IMR-90 (cell line): Measurements from ENCODE around the gene LRRC8B. TPM values are rescaled to one million over a fixed set of nuclear protein-coding genes. Genes with fewer than 3 reads are reported as not detected.

Experiments used
- ATAC-seq: fragments of 200-7000 bp; cut with Tn5 transposase; 2 replicates; pipeline ENCODE4 v1.9.1; 2020; ENCODE audit warnings: low read depth, mild to moderate bottlenecking, moderate library complexity
- BruUV-seq: library from RNA; stranded (reverse); fragments of 400-500 nt; replicated peaks from 2 replicates; lab custom pipeline; 2021; lab: Mats Ljungman, UMichigan
- CTCF ChIA-PET: fragments of 300-600 bp; formaldehyde crosslinking; extraction: SDS; loops from one replicate; lab custom pipeline; 2021; ENCODE audit warnings: antibody characterized with exemption; lab: Yijun Ruan, JAX
- POLR2A ChIA-PET: fragments of 300-600 bp; sonication (Branson Sonifier 250); formaldehyde crosslinking; loops from one replicate; lab custom pipeline; 2022; ENCODE audit warnings: antibody characterized with exemption; ENCODE audit not compliant: unreplicated experiment; lab: Charles Lee
- DNase-seq: peaks from one replicate; pipeline ENCODE4 v3.0.0; 2013
- H2AFZ ChIP-seq: replicated peaks from 2 replicates; pipeline ENCODE3; 2013; ENCODE audit warnings: low read length, mild to moderate bottlenecking; ENCODE audit not compliant: poor library complexity
- H2AK5ac ChIP-seq: 2 replicates; pipeline ENCODE4 v1.6.1; 2013; ENCODE audit warnings: low read depth, low read length, inconsistent platforms
- H2AK9ac ChIP-seq: replicated peaks from 2 replicates; pipeline ENCODE3; 2013; ENCODE audit warnings: mild to moderate bottlenecking, low read depth, low read length, moderate library complexity; ENCODE audit not compliant: poor library complexity
- H2BK120ac ChIP-seq: 2 replicates; pipeline ENCODE4 v1.6.1; 2013; ENCODE audit warnings: low read depth, low read length, inconsistent platforms
- H2BK15ac ChIP-seq: 3 replicates; pipeline ENCODE4 v1.6.1; 2013; ENCODE audit warnings: low read depth, low read length, inconsistent platforms
- H2BK20ac ChIP-seq: 2 replicates; pipeline ENCODE4 v1.6.1; 2013; ENCODE audit warnings: low read depth, mild to moderate bottlenecking, inconsistent platforms, low read length, moderate library complexity
- H2BK5ac ChIP-seq: 2 replicates; pipeline ENCODE4 v1.6.1; 2013; ENCODE audit warnings: mild to moderate bottlenecking, low read depth, low read length, inconsistent platforms; ENCODE audit not compliant: poor library complexity, severe bottlenecking
- H3K14ac ChIP-seq: replicated peaks from 2 replicates; pipeline ENCODE4 v1.6.1; 2013; ENCODE audit warnings: low read depth, low read length, inconsistent platforms
- H3K18ac ChIP-seq: 2 replicates; pipeline ENCODE4 v1.6.1; 2013; ENCODE audit warnings: low read depth, low read length, control low read depth
- H3K23ac ChIP-seq: 2 replicates; pipeline ENCODE4 v1.6.1; 2013; ENCODE audit warnings: low read depth, low read length, inconsistent platforms
- H3K27ac ChIP-seq: 2 replicates; pipeline ENCODE4 v1.5.1; 2013; ENCODE audit warnings: mild to moderate bottlenecking, control low read depth, low read length; ENCODE audit not compliant: insufficient read depth
- H3K27me3 ChIP-seq: 2 replicates; pipeline ENCODE4 v1.6.1; 2013; ENCODE audit warnings: low read length; ENCODE audit not compliant: control insufficient read depth, insufficient read depth
- H3K36me3 ChIP-seq: 2 replicates; pipeline ENCODE4 v1.6.1; 2013; ENCODE audit warnings: low read length, mixed read lengths; ENCODE audit not compliant: control insufficient read depth, insufficient read depth
- H3K4ac ChIP-seq: 2 replicates; pipeline ENCODE4 v1.6.1; 2013; ENCODE audit warnings: low read depth, low read length, inconsistent platforms
- H3K4me1 ChIP-seq: 2 replicates; pipeline ENCODE4 v1.6.1; 2013; ENCODE audit warnings: low read length, mixed read lengths; ENCODE audit not compliant: control insufficient read depth, insufficient read depth
- H3K4me2 ChIP-seq: 2 replicates; pipeline ENCODE4 v1.6.1; 2013; ENCODE audit warnings: low read depth, mild to moderate bottlenecking, control low read depth, low read length, moderate library complexity
- H3K4me3 ChIP-seq: 2 replicates; pipeline ENCODE4 v1.5.1; 2013; ENCODE audit warnings: low read depth, mild to moderate bottlenecking, control low read depth, low read length, moderate library complexity; ENCODE audit not compliant: insufficient read depth
- H3K56ac ChIP-seq: 2 replicates; pipeline ENCODE4 v1.6.1; 2013; ENCODE audit warnings: low read length, inconsistent platforms; ENCODE audit not compliant: insufficient read depth; ENCODE audit errors: extremely low read depth
- H3K79me1 ChIP-seq, 2 experiments: 2 replicates each; pipeline ENCODE4 v1.6.1; 2013; ENCODE audit warnings: low read length in 2 of 2, inconsistent platforms in 1 of 2, low read depth in 1 of 2
- H3K9ac ChIP-seq: 2 replicates; pipeline ENCODE4 v1.6.1; 2013; ENCODE audit warnings: low read depth, low read length, control low read depth
- H3K9me1 ChIP-seq: 2 replicates; pipeline ENCODE4 v1.6.1; 2013; ENCODE audit warnings: low read length, inconsistent platforms; ENCODE audit not compliant: insufficient read depth
- H3K9me3 ChIP-seq: 2 replicates; pipeline ENCODE4 v1.6.1; 2013; ENCODE audit warnings: low read length; ENCODE audit not compliant: control insufficient read depth, insufficient read depth
- H4K20me1 ChIP-seq: 2 replicates; pipeline ENCODE4 v1.6.1; 2013; ENCODE audit warnings: low read length, inconsistent platforms; ENCODE audit not compliant: insufficient read depth
- H4K5ac ChIP-seq: 2 replicates; pipeline ENCODE4 v1.6.1; 2013; ENCODE audit warnings: mild to moderate bottlenecking, low read depth, low read length, control low read depth
- H4K8ac ChIP-seq, 2 experiments: 2 replicates each; pipeline ENCODE4 v1.6.1; 2013; ENCODE audit warnings: low read depth in 2 of 2, low read length in 2 of 2, control low read depth in 1 of 2, inconsistent platforms in 1 of 2
- H4K91ac ChIP-seq: 2 replicates; pipeline ENCODE4 v1.6.1; 2013; ENCODE audit warnings: low read depth, low read length, inconsistent platforms; ENCODE audit not compliant: insufficient read depth
- MAFK ChIP-seq: IDR thresholded peaks from 2 replicates; pipeline ENCODE4 v1.6.1; 2012; ENCODE audit warnings: low read depth, low read length, improper control_type of control experiment
- SMC3 ChIP-seq: fragments of 150-350 bp; IDR thresholded peaks from 2 replicates; pipeline ENCODE4 v1.6.1; 2016; ENCODE audit warnings: low read depth, mild to moderate bottlenecking, antibody characterized with exemption, low read length, moderate library complexity
- WGBS, 2 experiments: methylation state at CpG; one replicate each; pipeline versions ENCODE4 v1.1.5 to v1.1.7; 2013; ENCODE audit warnings: missing lambda C conversion rate in 2 of 2; ENCODE audit not compliant: insufficient read length in 1 of 2; ENCODE audit errors: extremely low coverage in 2 of 2; 5-methylcytosine and 5-hydroxymethylcytosine counted together
- dilution Hi-C: fragments of 300-500 bp; cut with HindIII; formaldehyde crosslinking; loops from one replicate; pipeline ENCODE4 v1.14.3; 2018; ENCODE audit warnings: low sequenced_read_pairs; ENCODE audit not compliant: unreplicated experiment
- in situ Hi-C: fragments of 300-500 bp; cut with MboI; formaldehyde crosslinking; loops from 3 replicates; pipeline ENCODE4 v1.14.3; 2019; ENCODE audit warnings: low sequenced_read_pairs, inconsistent platforms, mixed read lengths
- intact Hi-C: fragments of 100-400 bp; cut with micrococcal nuclease; formaldehyde crosslinking; loops from 2 replicates; pipeline ENCODE4 v1.10.0; 2022
- polyA plus RNA-seq, 3 experiments: library from polyadenylated mRNA; depleted of rRNA; stranded (reverse); fragments of >200 nt; gene quantifications; 2 replicates each; pipeline ENCODE4 v1.2.3, GENCODE V29; 2012; ENCODE audit warnings: low replicate concordance in 1 of 3
- total RNA-seq: library from RNA; depleted of rRNA; stranded (reverse); fragments of >200 nt; gene quantifications from 2 replicates; pipeline ENCODE4 v1.2.3, GENCODE V29; 2012

LRRC8B gene
- total and polyA plus RNA-seq, 2 of the 4 experiments (the other 2 are of a cell fraction) = 0.74 to 1.8 TPM

DNA sequence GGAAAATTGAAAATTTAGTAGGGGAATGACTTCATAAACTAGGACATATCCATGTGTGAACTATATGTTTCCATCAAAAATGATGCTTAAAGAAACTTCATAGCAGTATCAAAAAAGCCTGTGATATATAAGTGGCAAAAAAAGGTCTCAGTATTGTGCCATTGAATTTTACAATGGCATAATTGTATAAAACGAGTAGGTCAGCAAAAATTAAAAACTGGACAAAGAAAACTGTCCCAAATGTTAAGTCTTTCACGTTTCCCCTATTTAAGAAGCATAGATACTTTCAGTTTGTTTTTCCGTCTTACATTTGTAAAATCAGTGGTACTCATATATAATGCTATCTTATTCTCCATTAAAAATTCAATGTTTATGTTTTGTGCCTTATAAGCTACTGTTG, 43.2 kb downstream of the LRRC8B start:
- Histone ChIP-seq H3K14ac (no peak overlapping the region), H3K4me1 (no peaks in the 10 kb centered on the region), H4K5ac (no peak overlapping the region), H3K79me1 (no peaks in the 10 kb centered on the region), H3K4ac (no peak overlapping the region), H2BK20ac (no peak overlapping the region), H4K20me1 (no peaks in the 10 kb centered on the region), H3K9ac (no peak overlapping the region), H2BK15ac (no peak overlapping the region), H2AK9ac (no peak overlapping the region), H4K91ac (no peak overlapping the region), H3K18ac (no peak overlapping the region), H3K4me3 (no peak overlapping the region), H4K8ac (no peak overlapping the region), H2BK5ac (no peak overlapping the region), H3K36me3 (no peaks in the 10 kb centered on the region), H3K56ac (no peak overlapping the region), H3K27ac (no peak overlapping the region), H3K9me1 (no peaks in the 10 kb centered on the region), H3K4me2 (no peak overlapping the region), H2BK120ac (no peak overlapping the region), H3K27me3 (no peaks in the 10 kb centered on the region), H2AK5ac (no peak overlapping the region), H3K23ac (no peak overlapping the region), H2AFZ (no peak overlapping the region), H3K9me3 (no peaks in the 10 kb centered on the region)
- ATAC-seq (no peak), DNase-seq (no peak)
- in situ Hi-C loops (no loop called here), dilution Hi-C loops (no loop called here), intact Hi-C loops (no loop called here)
- ChIA-PET POLR2A (no interaction called here), CTCF (no interaction called here)
- BruUV-seq = no TSS peak
- WGBS, 2 experiments = no CpG with 5 or more reads among the region's 3 CpGs
- TF ChIP-seq MAFK = peak; percentile 87
- TF ChIP-seq SMC3 = no peak
